ENCODE measurements around the gene KLK10. TPM values are rescaled to one million over a fixed set of nuclear protein-coding genes. Genes with fewer than 3 reads are reported as not detected.

The KLK10 gene, protein sequence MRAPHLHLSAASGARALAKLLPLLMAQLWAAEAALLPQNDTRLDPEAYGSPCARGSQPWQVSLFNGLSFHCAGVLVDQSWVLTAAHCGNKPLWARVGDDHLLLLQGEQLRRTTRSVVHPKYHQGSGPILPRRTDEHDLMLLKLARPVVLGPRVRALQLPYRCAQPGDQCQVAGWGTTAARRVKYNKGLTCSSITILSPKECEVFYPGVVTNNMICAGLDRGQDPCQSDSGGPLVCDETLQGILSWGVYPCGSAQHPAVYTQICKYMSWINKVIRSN
- total RNA-seq, result 100 to 1,000 TPM in 3 of 4 donors, 10 to 100 TPM in 1; 73.4 to 816 (median 310) TPM

DNA sequence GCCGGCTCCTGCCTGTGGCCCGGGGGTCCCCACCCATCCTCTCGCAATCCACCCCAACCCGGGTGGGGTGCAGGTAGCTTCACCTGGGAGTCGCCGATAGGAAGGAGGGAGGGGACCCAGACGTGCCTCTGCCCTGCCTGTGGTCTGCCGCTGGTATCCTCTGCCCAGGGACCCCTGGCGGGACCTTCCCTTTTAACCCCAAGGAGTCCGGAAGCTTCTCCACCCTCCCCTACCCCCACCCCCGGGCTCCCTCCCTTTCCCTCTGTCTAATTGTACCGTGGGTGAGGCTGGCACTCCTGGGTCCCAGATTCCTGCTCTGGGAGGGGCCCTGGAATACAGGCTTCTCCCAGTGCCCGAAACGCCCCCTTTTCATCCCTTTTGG, at the start of gene KLK10:
Gene KLK10 (minus strand): TSS at position 166 of the 382 bp plus-strand sequence. CDS start 579 bp downstream, outside the sequence.
- peaks cover 0 to 87% (median 2%) of the 10 kb centered on the region in 4 donors for H3K27me3 ChIP-seq
- intact Hi-C loops (cut with DNase I), result loop anchor here (5.0 kb wide), 1 partner anchor 87 kb away; no protein-coding TSS in a partner anchor
- no peaks in the 10 kb centered on the region for H3K9me3 ChIP-seq
- no peak for DNase-seq
- peak within 1 kb of the TSS; percentile 44 to 65 (median 60) for H3K4me3 ChIP-seq
- TF ChIP-seq, protein P1, sequence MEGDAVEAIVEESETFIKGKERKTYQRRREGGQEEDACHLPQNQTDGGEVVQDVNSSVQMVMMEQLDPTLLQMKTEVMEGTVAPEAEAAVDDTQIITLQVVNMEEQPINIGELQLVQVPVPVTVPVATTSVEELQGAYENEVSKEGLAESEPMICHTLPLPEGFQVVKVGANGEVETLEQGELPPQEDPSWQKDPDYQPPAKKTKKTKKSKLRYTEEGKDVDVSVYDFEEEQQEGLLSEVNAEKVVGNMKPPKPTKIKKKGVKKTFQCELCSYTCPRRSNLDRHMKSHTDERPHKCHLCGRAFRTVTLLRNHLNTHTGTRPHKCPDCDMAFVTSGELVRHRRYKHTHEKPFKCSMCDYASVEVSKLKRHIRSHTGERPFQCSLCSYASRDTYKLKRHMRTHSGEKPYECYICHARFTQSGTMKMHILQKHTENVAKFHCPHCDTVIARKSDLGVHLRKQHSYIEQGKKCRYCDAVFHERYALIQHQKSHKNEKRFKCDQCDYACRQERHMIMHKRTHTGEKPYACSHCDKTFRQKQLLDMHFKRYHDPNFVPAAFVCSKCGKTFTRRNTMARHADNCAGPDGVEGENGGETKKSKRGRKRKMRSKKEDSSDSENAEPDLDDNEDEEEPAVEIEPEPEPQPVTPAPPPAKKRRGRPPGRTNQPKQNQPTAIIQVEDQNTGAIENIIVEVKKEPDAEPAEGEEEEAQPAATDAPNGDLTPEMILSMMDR (IDR thresholded peaks at IDR 0.05), result no peak
- TF ChIP-seq POLR2A (IDR thresholded peaks at IDR 0.05), result no peak
- peaks cover 14 to 70% (median 16%) of the 10 kb centered on the region in 3 donors for H3K4me1 ChIP-seq
- WGBS, 2 donors, result 0% methylated on average over 1 of the region's 14 CpGs; no CpG with 5 or more reads in 1 of the 2 donors
- peaks cover 0 to 33% (median 0%) of the 10 kb centered on the region in 3 donors for H3K36me3 ChIP-seq
- H3K27ac ChIP-seq, result peak within 1 kb of the TSS; percentile 80 to 94 (median 88)

DNA sequence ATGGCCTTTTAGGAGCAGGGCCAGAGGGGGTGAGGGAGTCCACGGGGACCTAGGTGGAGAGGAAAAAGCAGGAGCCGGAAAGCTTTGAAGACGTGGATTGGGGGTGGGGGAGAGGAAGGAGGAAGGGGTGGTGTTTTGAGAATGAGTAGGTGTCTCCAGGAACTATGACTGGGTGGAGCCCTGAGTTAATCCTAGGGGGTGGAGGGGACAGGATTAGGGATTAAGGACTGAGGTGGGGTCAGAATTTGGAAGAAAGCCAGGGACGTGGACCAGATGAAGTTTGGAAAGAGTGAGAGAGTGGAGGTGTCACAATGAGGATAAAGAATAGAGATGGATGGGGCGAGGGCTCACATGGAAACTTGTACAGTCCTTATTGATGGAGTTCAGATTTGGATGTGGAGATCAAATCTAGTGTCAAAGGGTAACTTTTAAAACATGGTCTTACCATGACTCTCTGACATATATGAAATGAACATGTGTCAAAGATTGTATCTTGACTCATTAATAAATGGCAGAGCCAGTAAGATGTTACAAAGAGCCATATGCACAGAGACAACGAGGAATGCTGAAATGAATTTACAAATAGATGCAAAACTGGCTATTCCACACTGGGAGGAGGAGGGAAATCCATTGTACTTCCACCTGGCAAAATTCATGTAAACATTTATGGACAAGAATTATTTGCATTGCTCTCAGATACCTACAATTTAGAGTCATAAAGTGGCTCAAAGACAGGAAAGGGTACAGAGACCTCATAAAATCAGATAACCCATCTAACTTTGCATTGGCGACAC, 47.1 kb upstream of the KLK10 start:
- H3K4me3 ChIP-seq, result no peak overlapping the region
- H3K27me3 ChIP-seq, result peaks cover 0 to 40% (median 3%) of the 10 kb centered on the region in 4 donors
- TF ChIP-seq, protein P1 (IDR thresholded peaks at IDR 0.05), result no peak
- TF ChIP-seq POLR2A (IDR thresholded peaks at IDR 0.05), result no peak
- DNase-seq, result no peak
- H3K9me3 ChIP-seq, result no peaks in the 10 kb centered on the region
- H3K36me3 ChIP-seq, result no peaks in the 10 kb centered on the region
- peak overlapping the region in 3 of 4 donors; percentile 80 to 92 (median 89) for H3K27ac ChIP-seq
- 59 to 61% methylated on average over 7 of the region's 7 CpGs for WGBS, 2 donors
- intact Hi-C loops (cut with DNase I), result no loop called here
- peaks cover 7 to 92% (median 11%) of the 10 kb centered on the region in 3 donors for H3K4me1 ChIP-seq

DNA sequence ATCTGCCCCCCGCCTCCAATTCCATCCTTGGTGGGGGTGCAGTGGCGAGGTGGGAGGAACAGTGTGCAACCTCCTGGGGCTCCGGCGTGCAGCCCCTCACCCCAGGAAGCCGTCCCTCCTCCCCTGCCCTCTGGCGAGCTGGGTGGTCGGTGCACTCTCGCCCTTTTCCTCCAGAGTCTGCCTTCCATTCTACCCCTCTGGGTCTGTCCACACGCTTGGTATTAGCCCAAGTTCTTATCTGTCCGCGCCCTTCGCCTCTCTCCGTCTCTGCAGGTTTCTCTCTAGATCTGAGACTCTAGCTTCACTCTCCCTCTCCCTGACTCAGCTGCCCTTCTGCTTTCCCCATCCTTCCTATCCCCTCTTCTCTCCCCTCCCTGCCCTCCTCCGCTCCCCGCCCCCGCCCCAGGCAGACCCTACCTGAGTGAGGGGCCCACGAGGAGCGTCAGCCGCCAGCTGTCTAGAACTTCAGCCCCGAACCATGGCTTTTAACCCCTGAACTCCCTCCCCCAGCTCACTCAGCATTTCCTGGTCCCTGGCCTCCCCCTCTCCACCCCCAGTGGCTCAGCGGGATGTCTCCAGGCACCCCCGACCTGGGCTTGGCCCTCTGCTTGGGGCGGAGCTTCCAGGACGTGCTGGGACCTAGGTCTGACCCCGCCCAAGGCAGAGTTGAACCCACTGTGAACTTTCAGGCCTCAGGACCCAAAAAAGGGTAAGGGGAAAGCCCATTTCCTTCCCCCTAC, 45.9 kb upstream of the KLK10 start:
- DNase-seq, result no peak
- intact Hi-C loops (cut with DNase I), result no loop called here
- Histone ChIP-seq H3K4me3 (peak overlapping the region; percentile 32 to 59 (median 47)), H3K36me3 (peaks cover 0 to under 1% (median 0%) of the 10 kb centered on the region in 3 donors), H3K27ac (peak overlapping the region; percentile 44 to 92 (median 84)), H3K9me3 (no peaks in the 10 kb centered on the region), H3K4me1 (peaks cover 7 to 80% (median 11%) of the 10 kb centered on the region in 3 donors), H3K27me3 (peaks cover 0 to 40% (median 3%) of the 10 kb centered on the region in 4 donors)
- no peak for TF ChIP-seq POLR2A (IDR thresholded peaks at IDR 0.05)
- TF ChIP-seq, protein P1 (IDR thresholded peaks at IDR 0.05), result no peak
- 7 to 10% methylated on average over 16 to 20 of the region's 25 CpGs for WGBS, 2 donors

DNA sequence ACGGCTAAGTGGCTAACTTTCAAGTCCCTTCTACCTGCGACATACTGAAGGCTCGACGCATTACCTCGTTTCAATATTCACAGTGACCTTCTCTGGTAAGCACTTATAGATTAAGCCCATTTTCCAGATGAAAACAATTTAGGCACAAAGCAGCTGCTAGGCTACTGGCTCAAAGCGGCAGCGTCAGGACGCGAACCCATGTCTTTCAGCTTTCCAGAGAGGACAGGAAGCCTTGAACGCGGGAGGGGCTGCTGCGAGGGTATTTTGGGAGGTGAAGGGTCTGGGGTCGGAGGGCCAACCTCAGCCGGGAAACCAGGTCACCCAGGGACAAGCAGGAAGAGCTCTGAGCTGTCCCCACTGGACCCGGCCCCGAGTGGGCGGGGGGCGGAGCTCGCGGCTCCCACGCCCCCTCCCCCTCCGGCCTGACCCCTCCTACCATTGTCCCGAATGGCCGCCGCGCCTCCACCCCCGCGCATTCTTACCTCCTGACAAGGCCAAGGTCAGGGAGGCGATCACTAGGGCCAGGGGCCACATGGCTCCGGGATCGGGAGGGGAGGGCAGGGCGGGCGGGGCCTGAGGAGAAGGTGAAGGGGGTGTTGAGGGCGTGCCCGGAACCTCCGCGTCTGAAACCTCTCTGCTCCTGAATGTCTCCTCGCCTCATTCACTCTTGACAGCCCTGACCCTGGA, 45.2 kb upstream of the KLK10 start, which contains the start of gene KLK13:
Gene KLK13 (minus strand): TSS at position 559 of the 687 bp plus-strand sequence. CDS start 25 bp downstream, at position 534.
- H3K36me3 ChIP-seq, result peaks cover 0 to 8% (median 0%) of the 10 kb centered on the region in 3 donors
- H3K27me3 ChIP-seq, result peaks cover 0 to 40% (median 3%) of the 10 kb centered on the region in 4 donors
- H3K4me3 ChIP-seq, result peak within 1 kb of the TSS; percentile 32 to 59 (median 47)
- peak within 1 kb of the TSS; percentile 44 to 92 (median 84) for H3K27ac ChIP-seq
- TF ChIP-seq, protein P1 (IDR thresholded peaks at IDR 0.05), result no peak
- peak in 1 of 4 donors; percentile 16 for TF ChIP-seq POLR2A (IDR thresholded peaks at IDR 0.05)
- whole genome bisulfite sequencing, 2 donors, result 26 to 40% methylated on average over 12 to 20 of the region's 38 CpGs
- intact Hi-C loops (cut with DNase I), result no loop called here
- peaks cover 7 to 73% (median 11%) of the 10 kb centered on the region in 3 donors for H3K4me1 ChIP-seq
- no peaks in the 10 kb centered on the region for H3K9me3 ChIP-seq
- DNase-seq, result no peak
